Measurements from ENCODE around the gene BLOC1S5.
"Not testable (repeated sequence)": the region's sequence is repeated elsewhere in the genome, so short reads cannot be mapped to it uniquely, and the experiment has no call there.

BLOC1S5 gene

DNA sequence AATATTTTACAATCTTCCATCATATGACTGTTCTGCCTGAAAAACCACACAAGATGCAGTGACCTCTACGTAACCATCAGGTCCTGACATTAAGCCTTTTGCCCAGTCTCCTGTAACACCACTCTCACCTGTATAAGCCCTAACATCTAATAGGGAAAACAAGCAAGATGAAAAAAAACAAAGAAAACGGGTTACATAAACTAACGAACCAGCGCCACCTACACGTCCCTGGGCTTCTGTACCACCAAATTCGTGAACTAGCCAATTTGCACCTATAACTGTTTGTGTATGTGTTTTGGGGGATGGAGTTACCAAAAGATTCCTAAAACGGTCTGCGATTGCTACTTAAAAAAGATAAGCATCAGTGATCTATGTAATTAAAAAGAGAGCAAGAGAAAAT lies 70.2 kb downstream of the BLOC1S5 start:
- no peaks in the 10 kb centered on the region for H3K9me3 ChIP-seq (ENCODE audit: insufficient read depth, low read length)
- TF ChIP-seq YY1 (IDR thresholded peaks at IDR 0.05; ENCODE audit: insufficient read depth, insufficient read length) (no peak), ZNF274 (IDR thresholded peaks at IDR 0.05; ENCODE audit: low read depth, low read length) (no peak), SUZ12 (IDR thresholded peaks at IDR 0.05; ENCODE audit: extremely low read depth, insufficient read depth, insufficient read length) (no peak)
- H3K4me3 ChIP-seq (ENCODE audit: insufficient read length, low read depth), result no peak overlapping the region
- no peaks in the 10 kb centered on the region for H3K4me1 ChIP-seq (ENCODE audit: insufficient read depth, insufficient read length)
- H3K9ac ChIP-seq (ENCODE audit: insufficient read length, low read depth), result no peak overlapping the region
- no peak for DNase-seq (ENCODE audit: low read depth, low spot score)
- no peaks in the 10 kb centered on the region for H3K36me3 ChIP-seq (ENCODE audit: insufficient read depth, insufficient read length, low read length)
- H3K27me3 ChIP-seq (ENCODE audit: insufficient read depth, insufficient read length), result no peaks in the 10 kb centered on the region

DNA sequence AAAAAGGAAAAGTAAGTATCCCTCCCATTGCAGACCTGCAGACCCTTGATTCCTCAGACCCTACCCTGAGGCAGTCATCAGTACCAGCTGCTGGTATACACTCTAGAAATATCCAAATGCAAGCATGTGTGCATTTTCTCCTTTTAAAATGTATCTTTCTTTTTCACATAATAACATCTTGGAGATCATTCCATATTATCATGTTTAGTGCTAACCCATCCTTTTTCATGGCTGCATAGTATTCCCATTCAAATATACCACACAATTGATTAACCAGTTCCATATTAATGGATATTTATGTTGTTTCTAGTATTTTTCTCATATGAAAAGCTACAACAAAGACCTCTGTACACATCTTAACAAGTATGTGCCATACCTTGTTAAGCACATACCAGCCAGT lies 70.8 kb downstream of the BLOC1S5 start:
- TF ChIP-seq ZNF274 (IDR thresholded peaks at IDR 0.05; ENCODE audit: low read depth, low read length) (no peak), YY1 (IDR thresholded peaks at IDR 0.05; ENCODE audit: insufficient read depth, insufficient read length) (no peak), SUZ12 (IDR thresholded peaks at IDR 0.05; ENCODE audit: extremely low read depth, insufficient read depth, insufficient read length) (no peak)
- no peak for DNase-seq (ENCODE audit: low read depth, low spot score)
- H3K9me3 ChIP-seq (ENCODE audit: insufficient read depth, low read length), result no peaks in the 10 kb centered on the region
- no peaks in the 10 kb centered on the region for H3K4me1 ChIP-seq (ENCODE audit: insufficient read depth, insufficient read length)
- no peaks in the 10 kb centered on the region for H3K27me3 ChIP-seq (ENCODE audit: insufficient read depth, insufficient read length)
- no peak overlapping the region for H3K9ac ChIP-seq (ENCODE audit: insufficient read length, low read depth)
- no peak overlapping the region for H3K4me3 ChIP-seq (ENCODE audit: insufficient read length, low read depth)
- H3K36me3 ChIP-seq (ENCODE audit: insufficient read depth, insufficient read length, low read length), result no peaks in the 10 kb centered on the region

DNA sequence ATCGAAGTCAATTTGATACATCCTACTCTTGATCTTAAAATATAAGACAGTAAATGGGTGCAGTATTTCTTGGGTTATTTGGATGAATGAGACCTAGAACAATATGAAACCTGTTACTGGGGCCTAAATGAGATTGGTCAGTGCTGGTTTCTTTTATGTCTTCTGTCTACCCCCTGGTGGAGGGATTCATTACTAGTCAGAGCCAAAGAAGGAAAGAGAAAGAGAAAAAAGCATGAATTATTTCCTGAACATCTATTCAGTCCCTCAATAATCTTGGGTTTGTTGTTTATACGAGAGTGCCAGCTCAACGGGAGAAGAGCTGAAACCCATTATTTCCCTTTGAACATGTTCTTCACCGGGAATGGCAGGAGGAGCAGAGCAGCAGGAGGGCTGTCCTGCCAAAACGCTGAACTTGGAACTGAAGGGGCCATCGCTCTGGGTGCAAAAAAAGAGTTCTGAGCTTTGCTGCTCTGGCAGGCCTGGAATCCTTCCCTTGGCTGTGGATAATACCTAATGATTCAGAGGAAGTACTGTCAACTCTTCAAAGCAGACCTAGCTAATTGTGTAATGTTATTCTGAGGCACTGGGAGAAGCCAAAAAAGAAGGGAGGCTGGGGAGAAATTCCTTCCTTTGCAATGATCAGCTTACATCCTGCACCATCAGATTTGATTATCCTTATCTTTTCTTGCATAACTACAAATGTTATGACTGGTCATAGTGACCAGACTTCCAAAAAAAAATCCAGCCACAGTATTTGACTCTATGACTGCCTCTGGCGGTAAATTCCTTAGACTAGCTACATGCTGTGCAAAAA lies 72.0 kb downstream of the BLOC1S5 start:
- H3K9ac ChIP-seq (ENCODE audit: insufficient read length, low read depth), result no peak overlapping the region
- TF ChIP-seq SUZ12 (IDR thresholded peaks at IDR 0.05; ENCODE audit: extremely low read depth, insufficient read depth, insufficient read length) (no peak), YY1 (IDR thresholded peaks at IDR 0.05; ENCODE audit: insufficient read depth, insufficient read length) (no peak)
- H3K36me3 ChIP-seq (ENCODE audit: insufficient read depth, insufficient read length, low read length), result no peaks in the 10 kb centered on the region
- no peaks in the 10 kb centered on the region for H3K27me3 ChIP-seq (ENCODE audit: insufficient read depth, insufficient read length)
- H3K4me1 ChIP-seq (ENCODE audit: insufficient read depth, insufficient read length), result no peaks in the 10 kb centered on the region
- H3K4me3 ChIP-seq (ENCODE audit: insufficient read length, low read depth), result no peak overlapping the region
- no peaks in the 10 kb centered on the region for H3K9me3 ChIP-seq (ENCODE audit: insufficient read depth, low read length)
- DNase-seq (ENCODE audit: low read depth, low spot score), result no peak

DNA sequence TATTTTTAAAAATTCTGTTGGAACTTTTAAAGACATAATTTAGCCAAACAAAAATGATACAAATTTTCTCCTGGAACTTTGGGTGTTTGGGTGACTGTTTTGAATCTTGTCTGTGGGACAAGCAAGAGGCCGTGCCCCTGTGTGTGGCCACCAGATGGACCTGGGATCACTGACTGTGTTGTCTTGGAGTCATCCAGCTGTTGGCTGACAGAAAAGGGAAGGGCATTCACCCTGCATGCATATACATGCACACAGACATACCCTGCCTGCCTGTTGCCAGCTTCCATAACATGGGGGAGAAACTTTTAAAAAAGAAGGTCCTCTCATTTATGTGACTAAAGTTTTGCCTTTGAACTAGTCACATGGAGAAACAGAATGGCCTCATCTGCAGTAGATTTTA lies 72.7 kb downstream of the BLOC1S5 start:
- Histone ChIP-seq H3K9ac (ENCODE audit: insufficient read length, low read depth) (no peak overlapping the region), H3K27me3 (ENCODE audit: insufficient read depth, insufficient read length) (no peaks in the 10 kb centered on the region), H3K4me1 (ENCODE audit: insufficient read depth, insufficient read length) (no peaks in the 10 kb centered on the region), H3K9me3 (ENCODE audit: insufficient read depth, low read length) (no peaks in the 10 kb centered on the region), H3K36me3 (ENCODE audit: insufficient read depth, insufficient read length, low read length) (no peaks in the 10 kb centered on the region), H3K4me3 (ENCODE audit: insufficient read length, low read depth) (no peak overlapping the region)
- no peak for TF ChIP-seq YY1 (IDR thresholded peaks at IDR 0.05; ENCODE audit: insufficient read depth, insufficient read length)
- TF ChIP-seq ZNF274 (IDR thresholded peaks at IDR 0.05; ENCODE audit: low read depth, low read length), result no peak
- TF ChIP-seq SUZ12 (IDR thresholded peaks at IDR 0.05; ENCODE audit: extremely low read depth, insufficient read depth, insufficient read length), result no peak
- no peak for DNase-seq (ENCODE audit: low read depth, low spot score)

DNA sequence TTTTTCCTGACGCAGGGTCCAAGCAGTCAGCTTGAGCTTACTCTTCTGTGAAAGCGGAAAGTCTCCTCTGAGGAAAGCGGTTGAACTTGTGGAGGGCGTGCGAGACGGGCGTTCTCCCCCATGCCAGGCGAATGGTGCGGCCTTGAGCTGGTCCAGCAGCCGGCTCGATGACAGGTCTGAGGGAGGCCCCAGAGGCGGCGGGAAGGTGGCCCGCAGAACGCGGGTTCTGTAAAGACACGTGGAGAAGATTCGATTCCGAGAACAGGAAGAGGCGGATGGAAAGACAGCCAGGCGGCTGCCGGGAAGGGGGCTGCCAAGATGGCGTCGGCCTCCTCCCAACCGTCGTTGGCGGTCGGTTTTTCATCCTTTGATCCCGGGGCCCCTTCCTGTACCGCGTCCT lies 78.0 kb downstream of the BLOC1S5 start:
- Histone ChIP-seq H3K4me3 (ENCODE audit: insufficient read length, low read depth) (no peak overlapping the region), H3K4me1 (ENCODE audit: insufficient read depth, insufficient read length) (no peaks in the 10 kb centered on the region), H3K27me3 (ENCODE audit: insufficient read depth, insufficient read length) (no peaks in the 10 kb centered on the region), H3K9ac (ENCODE audit: insufficient read length, low read depth) (no peak overlapping the region), H3K9me3 (ENCODE audit: insufficient read depth, low read length) (no peaks in the 10 kb centered on the region), H3K36me3 (ENCODE audit: insufficient read depth, insufficient read length, low read length) (no peaks in the 10 kb centered on the region)
- TF ChIP-seq SUZ12 (IDR thresholded peaks at IDR 0.05; ENCODE audit: extremely low read depth, insufficient read depth, insufficient read length) (no peak), YY1 (IDR thresholded peaks at IDR 0.05; ENCODE audit: insufficient read depth, insufficient read length) (no peak), ZNF274 (IDR thresholded peaks at IDR 0.05; ENCODE audit: low read depth, low read length) (no peak)
- no peak for DNase-seq (ENCODE audit: low read depth, low spot score)

- not testable (repeated sequence) for DNase-seq (ENCODE audit: low read depth, low spot score); H3K27me3 ChIP-seq (ENCODE audit: insufficient read depth, insufficient read length); H3K9me3 ChIP-seq (ENCODE audit: insufficient read depth, low read length); H3K4me1 ChIP-seq (ENCODE audit: insufficient read depth, insufficient read length); H3K9ac ChIP-seq (ENCODE audit: insufficient read length, low read depth); H3K4me3 ChIP-seq (ENCODE audit: insufficient read length, low read depth); H3K36me3 ChIP-seq (ENCODE audit: insufficient read depth, insufficient read length, low read length)
Measured at GRCh38 chr6:7983967-7984366, 80.2 kb downstream of the BLOC1S5 start.

DNA sequence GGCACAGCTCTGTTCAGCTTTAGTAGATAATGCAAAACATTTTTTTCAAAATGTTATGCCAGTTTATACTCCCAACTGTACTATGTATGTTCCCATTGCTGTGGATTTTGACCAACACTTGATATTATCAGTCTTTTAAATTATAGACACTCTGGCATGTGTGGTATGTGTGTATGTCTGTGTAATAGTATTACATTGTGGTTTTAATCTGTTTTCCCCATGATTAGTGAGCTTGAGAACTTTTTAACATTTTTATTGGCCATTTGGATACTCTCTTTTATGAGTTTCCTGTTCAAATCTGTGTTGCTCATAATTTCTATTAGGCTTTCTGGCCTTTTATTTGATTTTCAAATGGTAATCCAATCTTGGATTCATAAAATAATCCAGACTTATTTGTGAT lies 84.4 kb downstream of the BLOC1S5 start:
- no peaks in the 10 kb centered on the region for H3K27me3 ChIP-seq (ENCODE audit: insufficient read depth, insufficient read length)
- no peaks in the 10 kb centered on the region for H3K36me3 ChIP-seq (ENCODE audit: insufficient read depth, insufficient read length, low read length)
- no peaks in the 10 kb centered on the region for H3K9me3 ChIP-seq (ENCODE audit: insufficient read depth, low read length)
- H3K4me3 ChIP-seq (ENCODE audit: insufficient read length, low read depth), result no peak overlapping the region
- TF ChIP-seq YY1 (IDR thresholded peaks at IDR 0.05; ENCODE audit: insufficient read depth, insufficient read length) (no peak), ZNF274 (IDR thresholded peaks at IDR 0.05; ENCODE audit: low read depth, low read length) (no peak), SUZ12 (IDR thresholded peaks at IDR 0.05; ENCODE audit: extremely low read depth, insufficient read depth, insufficient read length) (no peak)
- H3K4me1 ChIP-seq (ENCODE audit: insufficient read depth, insufficient read length), result no peaks in the 10 kb centered on the region
- DNase-seq (ENCODE audit: low read depth, low spot score), result no peak
- H3K9ac ChIP-seq (ENCODE audit: insufficient read length, low read depth), result no peak overlapping the region

All from NT2/D1 (cell line).